ENCODE measurements around the gene TFRC.
"Not testable (repeated sequence)": the region's sequence is repeated elsewhere in the genome, so short reads cannot be mapped to it uniquely, and the experiment has no call there.

The TFRC gene

GRCh38 chr3:196081002-196081833 lies 672 bp downstream of the TFRC start:
- DNase-seq, result peak; percentile 79 to 84

DNA sequence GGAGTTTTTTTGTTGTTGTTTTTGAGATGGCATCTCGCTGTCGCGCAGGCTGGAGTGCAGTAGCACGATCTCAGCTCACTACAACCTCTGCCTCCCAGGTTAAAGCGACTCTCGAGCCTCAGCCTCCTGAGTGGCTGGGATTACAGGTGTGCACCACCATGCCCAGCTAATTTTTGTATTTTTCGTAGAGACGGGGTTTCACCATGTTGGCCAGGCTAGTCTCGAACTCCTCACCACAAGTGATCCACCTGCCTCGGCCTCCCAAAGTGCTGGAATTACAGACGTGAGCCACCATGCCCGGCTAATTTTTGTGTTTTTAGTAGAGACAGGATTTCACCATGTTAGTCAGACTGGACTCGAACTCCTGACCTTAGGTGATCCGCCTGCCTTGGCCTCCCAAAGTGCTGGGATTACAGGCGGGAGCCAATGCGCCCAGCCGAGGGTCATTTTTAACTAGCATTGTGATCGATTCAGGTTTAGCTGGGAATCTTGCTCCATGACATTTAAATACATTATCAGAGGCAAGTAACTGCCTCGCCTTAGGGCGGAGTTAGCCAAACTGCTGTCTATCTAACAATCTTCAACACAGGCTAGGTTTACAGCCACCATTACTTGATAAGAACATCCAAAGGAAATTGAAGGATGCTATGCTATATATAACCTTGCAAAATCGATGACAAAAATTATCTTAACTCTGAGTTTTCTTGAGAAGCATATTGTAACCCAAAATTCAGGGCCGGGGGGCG lies 1.6 kb downstream of the TFRC start:
- not testable (repeated sequence) for DNase-seq

- DNase-seq, result no peak
Measured at GRCh38 chr3:196079682-196080081, 2.2 kb downstream of the TFRC start.

DNA sequence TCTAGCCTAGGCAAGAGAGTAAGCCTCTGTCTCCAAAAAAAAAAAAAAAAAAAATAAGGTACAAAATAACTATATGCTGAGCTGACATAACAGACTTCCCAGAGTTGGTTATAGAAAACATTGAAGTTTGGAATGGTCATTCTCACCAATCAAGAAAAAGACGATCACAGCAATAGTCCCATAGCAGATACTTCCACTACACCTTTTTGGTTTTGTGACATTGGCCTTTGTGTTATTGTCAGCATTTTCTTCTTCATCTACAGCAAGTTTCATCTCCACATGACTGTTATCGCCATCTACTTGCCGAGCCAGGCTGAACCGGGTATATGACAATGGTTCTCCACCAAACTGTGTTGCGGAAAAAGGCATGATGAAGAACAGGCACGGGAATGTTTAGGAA lies 6.9 kb downstream of the TFRC start:
- DNase-seq, result no peak

DNA sequence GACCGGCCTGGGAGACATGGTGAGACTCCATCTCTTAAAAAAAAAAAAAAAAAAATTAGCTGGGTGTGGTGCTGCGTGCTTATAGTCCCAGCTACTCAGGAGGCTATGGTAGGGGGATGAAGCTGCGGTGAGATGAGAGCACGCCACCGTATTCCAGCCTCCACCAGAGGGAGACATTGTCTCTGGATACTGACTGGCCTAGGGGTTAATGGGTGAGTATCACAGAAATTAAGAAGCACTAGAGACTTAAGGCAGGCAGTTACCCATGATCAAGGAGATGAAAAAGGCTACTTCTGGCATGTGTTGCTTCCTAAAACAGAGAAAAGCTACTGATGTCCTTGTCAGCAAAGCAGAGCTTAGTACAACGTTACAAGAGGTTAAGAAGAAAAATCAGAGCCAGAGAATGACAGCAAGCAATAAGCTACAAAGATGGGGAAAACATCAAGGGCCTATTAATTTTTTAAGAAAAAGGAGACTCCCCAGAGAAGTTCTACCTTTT lies 8.6 kb downstream of the TFRC start:
- peak; percentile 64 to 72 for DNase-seq

- DNase-seq, result no peak
Measured at GRCh38 chr3:196072313-196072712, 9.6 kb downstream of the TFRC start.

- not testable (repeated sequence) for DNase-seq
Measured at GRCh38 chr3:196068812-196069211, 13.1 kb downstream of the TFRC start.

DNA sequence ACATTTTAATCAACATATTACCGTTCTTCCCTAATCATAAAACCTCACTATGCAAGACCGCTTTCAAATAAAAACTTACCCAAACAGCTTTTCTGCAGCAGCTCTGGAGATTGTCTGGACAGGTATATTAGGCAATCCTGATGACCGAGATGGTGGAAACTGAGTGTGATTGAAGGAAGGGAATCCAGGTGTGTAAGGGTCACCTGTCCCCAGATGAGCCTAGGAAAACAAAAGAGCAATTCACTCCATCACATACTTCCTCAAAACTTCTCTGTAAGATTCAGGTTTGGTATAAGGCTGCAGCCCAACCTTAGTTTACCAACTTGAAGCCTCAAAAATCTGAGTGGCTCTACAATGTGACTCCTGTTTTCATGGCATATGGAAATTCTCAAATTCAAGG lies 14.5 kb downstream of the TFRC start:
- DNase-seq, result no peak

- DNase-seq, result no peak
Measured at GRCh38 chr3:196063971-196064370, 17.9 kb downstream of the TFRC start.

GRCh38 chr3:196063456-196063855 lies 18.4 kb downstream of the TFRC start:
- no peak for DNase-seq

DNA sequence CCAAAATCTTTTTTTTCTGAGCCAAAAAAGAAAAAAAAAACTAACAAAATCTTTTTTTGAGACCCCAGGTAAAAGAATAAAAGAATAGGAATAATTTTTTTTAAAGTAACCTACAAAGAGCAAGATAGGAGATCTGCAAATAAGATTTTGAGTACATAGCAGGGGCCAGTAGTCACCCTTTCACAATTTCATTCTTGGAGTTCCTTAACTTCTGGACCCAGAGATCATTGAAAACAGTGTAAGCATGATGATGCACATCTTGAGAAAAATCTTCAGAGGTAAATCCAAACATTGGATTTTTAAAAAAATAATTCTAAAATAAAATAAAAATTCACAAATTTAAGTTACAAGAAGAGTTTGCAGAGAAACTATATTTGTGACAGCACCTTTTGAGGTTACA lies 18.8 kb downstream of the TFRC start:
- no peak for DNase-seq

- no peak for DNase-seq
Measured at GRCh38 chr3:196060834-196061233, 21.1 kb downstream of the TFRC start.

- DNase-seq, result no peak
Measured at GRCh38 chr3:196057760-196058331, 24.0 kb downstream of the TFRC start.

- DNase-seq, result not testable (repeated sequence)
Measured at GRCh38 chr3:196056371-196056770, 25.5 kb downstream of the TFRC start.

DNA sequence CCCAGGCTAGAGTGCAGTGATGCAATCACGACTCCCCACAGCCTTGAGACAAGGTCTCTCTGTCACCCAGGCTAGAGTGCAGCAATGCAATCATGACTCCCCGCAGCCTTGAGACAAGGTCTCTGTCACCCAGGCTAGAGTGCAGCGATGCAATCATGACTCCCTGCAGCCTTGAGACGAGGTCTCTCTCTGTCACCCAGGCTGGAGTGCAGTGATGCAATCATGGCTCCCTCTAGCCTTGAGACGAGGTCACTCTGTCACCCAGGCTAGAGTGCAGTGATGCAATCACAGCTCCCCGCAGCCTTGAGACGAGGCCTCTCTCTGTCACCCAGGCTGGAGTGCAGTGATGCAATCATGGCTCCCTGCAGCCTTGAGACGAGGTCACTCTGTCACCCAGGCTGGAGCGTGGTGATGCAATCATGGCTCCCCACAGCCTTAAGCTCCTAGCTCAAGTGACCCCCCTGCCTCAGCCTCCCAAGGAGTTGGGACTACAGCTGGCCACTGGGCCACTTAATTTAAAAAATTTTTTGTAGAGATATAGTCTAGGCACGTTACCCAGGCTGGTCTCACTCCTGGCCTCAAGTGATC lies 26.1 kb downstream of the TFRC start:
- DNase-seq, result no peak

DNA sequence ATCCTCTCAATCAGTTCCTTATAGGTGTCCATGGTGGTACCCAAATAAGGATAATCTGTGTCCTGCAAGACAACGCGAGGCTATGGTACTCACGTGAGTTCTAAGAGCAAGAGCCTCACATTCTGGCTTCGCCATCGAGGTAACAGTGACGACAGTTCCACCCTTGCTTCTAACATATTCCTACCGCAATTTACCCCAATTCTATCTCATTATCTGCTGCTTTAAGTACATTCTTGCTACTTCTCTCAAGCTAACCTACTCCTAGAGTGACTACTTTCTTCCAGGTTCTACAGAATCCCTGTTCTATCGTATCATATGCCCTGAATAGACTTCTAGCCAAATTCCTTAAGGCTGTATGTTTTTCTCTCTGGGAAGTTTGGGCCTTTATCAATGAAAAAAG lies 26.6 kb downstream of the TFRC start:
- no peak for DNase-seq

GRCh38 chr3:196054661-196055060 lies 27.2 kb downstream of the TFRC start:
- DNase-seq, result no peak

DNA sequence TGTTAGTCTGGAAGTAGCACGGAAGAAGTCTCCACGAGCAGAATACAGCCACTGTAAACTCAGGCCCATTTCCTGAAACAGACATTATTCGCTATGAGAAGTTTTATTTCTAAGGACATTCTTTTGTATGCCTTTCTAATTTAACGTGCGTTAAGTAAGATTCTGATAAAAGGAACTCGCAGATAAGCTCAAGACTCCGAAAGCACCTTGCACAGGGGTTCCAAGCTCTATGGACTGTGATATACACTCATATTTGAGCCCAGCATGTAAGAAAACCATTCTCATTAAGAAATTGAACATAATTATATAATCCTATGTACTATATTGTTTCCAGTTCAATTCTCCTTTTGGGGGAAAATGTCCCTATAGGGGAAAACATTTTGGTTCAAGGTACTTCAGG lies 28.4 kb downstream of the TFRC start:
- DNase-seq, result no peak

DNA sequence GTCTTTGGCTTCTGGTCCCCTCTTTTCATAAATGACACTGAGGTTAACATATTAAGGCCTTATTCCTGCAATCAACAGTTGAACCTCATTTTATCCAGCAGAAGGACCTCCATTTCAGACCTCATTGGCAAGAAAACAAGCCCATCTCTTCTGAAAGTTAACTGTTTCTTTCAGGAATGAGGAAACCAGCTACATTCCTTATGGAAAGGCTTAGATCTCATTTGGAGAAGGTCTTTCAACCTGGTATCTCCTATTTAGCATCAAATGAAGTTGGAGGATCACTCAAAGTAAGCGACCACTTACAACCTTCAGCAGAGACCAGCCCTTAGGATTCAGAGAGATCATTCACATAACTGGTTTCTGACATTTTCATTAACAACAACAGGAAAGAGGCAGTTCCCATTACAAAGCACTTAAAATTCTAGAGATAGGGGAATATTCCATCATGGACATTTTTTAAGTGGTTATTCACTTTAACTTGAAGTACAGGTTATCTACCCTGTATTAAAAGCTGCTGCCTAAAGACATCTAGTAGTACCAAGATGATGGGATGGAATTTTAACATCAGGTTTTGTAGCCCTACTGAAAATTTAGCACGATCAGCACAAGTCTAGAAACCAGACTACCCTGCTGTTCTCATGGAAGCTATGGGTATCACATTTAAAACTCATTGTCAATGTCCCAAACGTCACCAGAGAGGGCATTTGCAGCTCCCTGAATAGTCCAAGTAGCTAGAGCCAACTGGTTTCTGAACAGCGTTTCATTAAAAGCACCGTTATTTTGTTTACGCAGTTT lies 30.4 kb downstream of the TFRC start:
- DNase-seq, result no peak

DNA sequence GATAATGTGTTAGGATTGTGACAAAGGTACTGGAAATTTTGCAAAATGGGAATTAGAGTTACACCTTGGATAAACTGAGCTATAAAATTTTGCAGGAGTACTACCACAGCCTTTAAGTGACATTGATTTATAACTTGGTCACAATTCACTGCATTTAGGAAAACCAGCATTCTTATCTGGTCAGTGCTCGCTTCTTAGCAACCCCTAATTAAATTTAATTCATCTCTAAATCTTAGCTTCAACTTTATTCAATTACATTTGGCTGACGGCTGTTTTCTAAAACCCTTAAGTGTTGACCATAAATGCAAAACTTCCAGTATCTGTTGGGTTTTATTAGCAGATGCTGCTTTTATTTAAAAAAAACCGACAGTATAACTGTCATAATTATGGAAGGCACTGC lies 31.3 kb downstream of the TFRC start:
- DNase-seq, result no peak

GRCh38 chr3:196049653-196050052 lies 32.2 kb downstream of the TFRC start:
- no peak for DNase-seq

- no peak for DNase-seq
Measured at GRCh38 chr3:196048922-196049598, 32.8 kb downstream of the TFRC start.

All from NCI-H2081 (cell line).